Measurements from ENCODE around the gene SCG5. TPM values are rescaled to one million over a fixed set of nuclear protein-coding genes. Genes with fewer than 3 reads are reported as not detected.

Gene SCG5
- total RNA-seq, 6 experiments from 2014 or later, result 2.6 to 18.3 (median 4.4) TPM

GRCh38 chr15:32736701-32737061 is 95.2 kb downstream of the SCG5 start:
- no peak for TF ChIP-seq POLR2A (IDR thresholded peaks at IDR 0.05)
- no peak for TF ChIP-seq CTCF (IDR thresholded peaks at IDR 0.05)
- Histone ChIP-seq H3K4me3 (no peak overlapping the region), H3K9me3 (no peaks in the 10 kb centered on the region), H3K27ac (no peak overlapping the region), H3K4me1 (peaks cover 0 to 14% (median 6%) of the 10 kb centered on the region in 4 donors), H3K27me3 (no peaks in the 10 kb centered on the region), H3K36me3 (no peaks in the 10 kb centered on the region)
- DNase-seq (no peak), ATAC-seq (no peak)
- intact Hi-C loops (cut with DNase I), result no loop called here
- 71% methylated on average over 2 of the region's 2 CpGs for WGBS (ENCODE audit: insufficient coverage, low coverage, low lambda C conversion rate, missing lambda C conversion rate)

DNA sequence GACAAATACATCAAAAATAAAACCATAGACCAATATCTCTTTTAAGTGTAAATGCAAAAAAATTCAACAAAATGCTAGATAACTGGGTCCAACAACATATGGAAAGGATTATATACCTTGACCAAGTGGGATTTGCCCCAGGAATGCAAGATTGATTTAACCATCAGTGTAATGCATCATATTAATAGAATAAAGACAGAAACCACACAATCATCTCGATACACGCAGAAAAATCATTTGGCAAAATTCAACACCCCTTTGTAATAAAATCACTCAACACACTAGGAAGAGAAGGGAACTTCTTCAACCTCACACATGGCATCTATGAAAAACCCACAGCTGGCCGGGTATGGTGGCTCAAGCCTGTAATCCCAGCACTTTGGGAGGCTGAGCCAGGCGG is 95.8 kb downstream of the SCG5 start:
- WGBS (ENCODE audit: insufficient coverage, low coverage, low lambda C conversion rate, missing lambda C conversion rate), result 84% methylated on average over 2 of the region's 4 CpGs
- no peak for TF ChIP-seq CTCF (IDR thresholded peaks at IDR 0.05)
- no peak for TF ChIP-seq POLR2A (IDR thresholded peaks at IDR 0.05)

GRCh38 chr15:32738666-32739065 is 97.2 kb downstream of the SCG5 start:
- DNase-seq, result no peak
- Histone ChIP-seq H3K4me3 (no peak overlapping the region), H3K36me3 (no peaks in the 10 kb centered on the region), H3K27me3 (no peaks in the 10 kb centered on the region), H3K27ac (no peak overlapping the region), H3K9me3 (no peaks in the 10 kb centered on the region), H3K4me1 (no peaks in the 10 kb centered on the region)
- 78% methylated on average over 1 of the region's 1 CpG for WGBS (ENCODE audit: insufficient coverage, low coverage, low lambda C conversion rate, missing lambda C conversion rate)
- intact Hi-C loops (cut with DNase I), result no loop called here
- ATAC-seq, result no peak
- TF ChIP-seq CTCF (IDR thresholded peaks at IDR 0.05) (no peak), POLR2A (IDR thresholded peaks at IDR 0.05) (no peak)

More for the DNA sequence above, 95.8 kb downstream of the SCG5 start:
- no peaks in the 10 kb centered on the region for H3K9me3 ChIP-seq
- no peak overlapping the region for H3K27ac ChIP-seq
- H3K36me3 ChIP-seq, result no peaks in the 10 kb centered on the region
- DNase-seq (no peak), ATAC-seq (no peak)
- intact Hi-C loops (cut with DNase I), result no loop called here
- H3K4me1 ChIP-seq, result peaks cover 0 to 10% (median 4%) of the 10 kb centered on the region in 4 donors
- no peaks in the 10 kb centered on the region for H3K27me3 ChIP-seq
- no peak overlapping the region for H3K4me3 ChIP-seq

DNA sequence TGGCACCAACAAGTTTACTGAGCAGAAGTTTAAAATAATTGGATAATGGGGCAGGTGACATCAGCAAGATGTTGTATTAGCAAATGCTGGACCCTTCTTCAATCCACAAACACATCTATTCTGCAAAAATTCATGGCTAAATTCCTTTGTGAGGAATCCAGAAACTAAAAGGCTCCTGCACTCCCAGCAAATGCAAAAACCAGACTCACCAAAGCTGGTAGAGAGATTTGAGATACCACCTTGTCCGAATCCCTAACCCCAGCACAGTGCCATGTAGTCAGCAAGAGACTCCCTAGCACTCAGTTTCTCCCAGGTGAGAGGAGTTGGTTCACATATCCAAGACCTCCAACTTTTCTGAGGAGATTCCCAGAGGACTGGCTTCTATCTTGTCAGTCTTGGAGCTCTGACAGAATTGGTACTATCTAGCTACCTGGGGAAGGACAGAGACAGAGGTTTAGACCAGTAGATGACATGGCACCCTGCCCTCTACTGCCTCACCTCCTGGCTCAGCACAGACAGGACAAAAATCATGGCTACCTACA is 98.1 kb downstream of the SCG5 start:
- H3K27ac ChIP-seq, result no peak overlapping the region
- WGBS (ENCODE audit: insufficient coverage, low coverage, low lambda C conversion rate, missing lambda C conversion rate), result 67% methylated on average over 1 of the region's 1 CpG
- intact Hi-C loops (cut with DNase I), result no loop called here
- H3K4me1 ChIP-seq, result no peaks in the 10 kb centered on the region
- DNase-seq (no peak), ATAC-seq (no peak)
- no peaks in the 10 kb centered on the region for H3K9me3 ChIP-seq
- TF ChIP-seq CTCF (IDR thresholded peaks at IDR 0.05) (no peak), POLR2A (IDR thresholded peaks at IDR 0.05) (no peak)
- no peaks in the 10 kb centered on the region for H3K36me3 ChIP-seq
- H3K4me3 ChIP-seq, result no peak overlapping the region
- H3K27me3 ChIP-seq, result no peaks in the 10 kb centered on the region

Measured in right lobe of liver (tissue), 6 donors.